KOPT-K1 (cell line): ENCODE results near the gene SELENOO.

Experiments used
- H3K27ac ChIP-seq: fragments of 200-600 bp; sonication (generic); 2 replicates; pipeline ENCODE4 v1.5.1; 2016; ENCODE audit warnings: antibody characterized with exemption, mild to moderate bottlenecking, low read depth, low read length; ENCODE audit not compliant: poor library complexity, severe bottlenecking
- H3K36me3 ChIP-seq: fragments of 200-600 bp; sonication (generic); 2 replicates; pipeline ENCODE4 v1.5.1; 2017; ENCODE audit warnings: antibody characterized with exemption, mild to moderate bottlenecking, low read length, moderate library complexity; ENCODE audit not compliant: insufficient read depth
- H3K9me3 ChIP-seq: fragments of 200-600 bp; sonication (generic); 2 replicates; pipeline ENCODE4 v1.5.1; 2017; ENCODE audit warnings: antibody characterized with exemption, low read length, mild to moderate bottlenecking; ENCODE audit not compliant: insufficient read depth, poor library complexity, severe bottlenecking

Gene SELENOO

GRCh38 chr22:50211147-50211546, 10.3 kb downstream of the SELENOO start:
- Histone ChIP-seq H3K36me3 (peaks cover 92% of the 10 kb centered on the region), H3K9me3 (no peaks in the 10 kb centered on the region), H3K27ac (no peak overlapping the region)

DNA sequence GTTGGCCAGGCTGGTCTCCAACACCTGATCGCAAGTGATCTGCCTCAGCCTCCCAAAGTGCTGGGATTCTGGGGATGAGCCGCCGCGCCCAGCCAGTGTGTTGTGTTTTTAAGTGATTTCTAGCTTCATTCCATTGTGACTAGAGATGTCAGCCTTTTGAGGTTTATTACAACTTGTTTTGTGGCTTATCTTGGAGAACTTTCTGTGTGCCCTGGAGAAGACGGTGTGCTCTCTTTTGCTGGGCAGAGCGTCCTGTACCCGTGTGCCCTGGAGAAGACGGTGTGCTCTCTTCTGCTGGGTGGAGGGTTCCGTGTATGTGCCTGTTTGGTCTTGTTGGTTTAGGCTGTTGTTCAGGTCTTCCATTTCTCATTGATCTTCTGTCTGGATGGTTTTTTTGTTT, 12.5 kb downstream of the SELENOO start:
- Histone ChIP-seq H3K36me3 (peaks cover 93% of the 10 kb centered on the region), H3K27ac (no peak overlapping the region), H3K9me3 (no peaks in the 10 kb centered on the region)

- no peaks in the 10 kb centered on the region for H3K9me3 ChIP-seq
- no peak overlapping the region for H3K27ac ChIP-seq
- peaks cover 97% of the 10 kb centered on the region for H3K36me3 ChIP-seq
These were observed 14.7 kb downstream of the SELENOO start for GRCh38 chr22:50215297-50216054.

- Histone ChIP-seq H3K27ac (no peak overlapping the region), H3K9me3 (no peaks in the 10 kb centered on the region), H3K36me3 (peaks cover 97% of the 10 kb centered on the region)
These were observed 15.4 kb downstream of the SELENOO start for GRCh38 chr22:50216055-50216683.

DNA sequence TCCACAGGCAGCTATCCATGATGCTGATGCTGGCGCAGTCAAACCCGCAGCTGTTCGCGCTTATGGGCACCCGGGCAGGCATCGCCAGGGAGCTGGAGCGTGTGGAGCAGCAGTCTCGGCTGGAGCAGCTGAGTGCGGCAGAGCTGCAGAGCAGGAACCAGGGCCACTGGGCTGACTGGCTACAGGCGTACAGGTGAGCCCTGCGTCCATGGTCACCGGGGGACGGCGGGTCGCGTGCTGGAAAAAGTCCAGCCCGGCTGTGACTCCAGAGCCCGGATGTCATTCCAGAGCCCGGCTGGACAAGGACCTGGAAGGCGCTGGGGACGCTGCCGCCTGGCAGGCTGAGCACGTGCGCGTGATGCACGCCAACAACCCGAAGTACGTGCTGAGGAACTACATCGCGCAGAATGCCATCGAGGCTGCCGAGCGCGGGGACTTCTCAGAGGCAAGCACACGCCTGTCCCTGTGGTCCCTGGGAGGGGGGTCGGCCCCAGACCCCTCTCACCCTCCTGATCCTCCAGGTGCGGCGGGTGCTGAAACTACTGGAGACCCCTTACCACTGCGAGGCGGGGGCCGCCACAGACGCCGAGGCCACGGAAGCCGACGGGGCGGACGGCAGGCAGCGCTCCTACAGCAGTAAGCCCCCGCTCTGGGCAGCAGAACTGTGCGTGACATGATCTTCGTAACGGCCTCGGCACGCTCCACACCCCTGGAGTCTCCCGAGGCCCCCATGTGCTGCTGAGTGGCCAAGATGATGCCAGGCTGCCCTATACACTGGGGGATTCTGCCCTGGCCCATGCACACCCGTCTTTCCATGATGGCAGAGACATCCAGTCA, 16.1 kb downstream of the SELENOO start:
- H3K9me3 ChIP-seq = no peaks in the 10 kb centered on the region
- peaks cover 100% of the 10 kb centered on the region for H3K36me3 ChIP-seq
- no peak overlapping the region for H3K27ac ChIP-seq

DNA sequence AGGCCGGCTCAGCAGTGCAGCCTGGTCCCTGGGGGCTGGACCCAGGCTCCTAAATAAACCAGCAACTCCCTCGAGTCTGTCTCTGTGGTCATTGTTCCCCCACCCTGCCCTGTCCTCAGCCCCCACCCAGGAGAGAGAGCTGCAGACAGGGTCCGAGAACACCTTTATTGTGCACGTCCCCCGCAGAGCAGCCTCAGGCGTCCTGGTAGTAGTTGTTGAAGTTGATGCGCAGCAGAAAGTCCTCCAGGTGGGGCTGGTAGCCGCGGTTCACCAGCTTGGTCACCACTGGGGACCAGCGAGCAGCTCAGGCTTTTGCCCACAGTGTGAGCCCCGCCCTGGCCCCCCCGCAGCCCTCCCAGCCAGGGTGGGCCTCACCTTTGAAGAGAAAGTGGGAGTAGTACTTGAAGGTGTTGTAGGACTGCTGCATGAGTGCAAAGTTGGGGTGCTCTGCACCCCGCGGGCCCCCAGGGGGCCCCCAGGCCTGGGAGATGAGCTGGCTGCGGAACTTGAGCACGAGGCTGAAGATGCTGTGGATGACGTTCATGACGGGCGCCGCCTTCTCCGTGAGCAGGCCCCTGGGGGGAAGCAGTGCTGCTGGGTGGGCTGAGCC, 16.8 kb downstream of the SELENOO start:
- Histone ChIP-seq H3K27ac (no peak overlapping the region), H3K9me3 (no peaks in the 10 kb centered on the region), H3K36me3 (peaks cover 100% of the 10 kb centered on the region)

GRCh38 chr22:50218153-50218995, 17.6 kb downstream of the SELENOO start:
- Histone ChIP-seq H3K9me3 (no peaks in the 10 kb centered on the region), H3K36me3 (peaks cover 100% of the 10 kb centered on the region), H3K27ac (no peak overlapping the region)

DNA sequence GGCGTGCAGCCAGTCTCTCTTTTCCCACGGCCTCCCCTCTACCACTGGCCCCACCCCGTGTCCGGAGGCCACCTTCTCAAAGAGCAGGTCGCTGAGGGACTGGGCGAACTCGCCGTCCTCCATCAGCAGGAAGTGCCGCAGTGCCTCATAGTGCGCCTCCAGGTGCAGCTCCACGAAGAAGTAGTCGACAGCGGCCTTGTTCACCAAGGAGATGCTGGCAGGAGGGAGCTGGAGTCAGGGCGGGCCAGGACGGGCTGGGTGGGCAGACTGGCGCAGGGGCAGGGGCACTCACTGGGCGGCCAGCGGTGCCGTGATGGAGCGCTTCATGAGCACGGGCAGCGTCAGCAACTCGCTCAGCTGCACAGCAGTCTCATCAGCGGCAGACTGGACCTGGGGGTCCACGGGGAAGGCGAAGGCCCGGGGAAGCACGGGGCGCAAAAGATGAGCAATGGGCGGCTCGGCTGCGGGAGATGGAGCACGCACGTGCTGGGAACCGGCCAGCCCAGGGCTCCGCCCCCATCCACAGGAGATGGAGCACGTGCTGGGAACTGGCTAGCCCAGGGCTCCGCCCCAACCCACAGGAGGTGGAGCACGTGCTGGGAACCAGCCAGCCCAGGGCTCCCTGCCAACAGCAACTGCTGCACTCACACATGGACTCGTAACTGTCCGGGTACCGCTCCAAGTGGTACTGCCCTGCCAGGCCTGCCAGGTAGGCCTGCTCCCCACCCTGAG, 18.4 kb downstream of the SELENOO start:
- Histone ChIP-seq H3K27ac (no peak overlapping the region), H3K36me3 (peaks cover 99% of the 10 kb centered on the region)

GRCh38 chr22:50219800-50220602, 19.2 kb downstream of the SELENOO start:
- H3K27ac ChIP-seq = no peak overlapping the region
- no peaks in the 10 kb centered on the region for H3K9me3 ChIP-seq
- peaks cover 95% of the 10 kb centered on the region for H3K36me3 ChIP-seq

More for the DNA sequence above, 18.4 kb downstream of the SELENOO start:
- H3K9me3 ChIP-seq = no peaks in the 10 kb centered on the region

DNA sequence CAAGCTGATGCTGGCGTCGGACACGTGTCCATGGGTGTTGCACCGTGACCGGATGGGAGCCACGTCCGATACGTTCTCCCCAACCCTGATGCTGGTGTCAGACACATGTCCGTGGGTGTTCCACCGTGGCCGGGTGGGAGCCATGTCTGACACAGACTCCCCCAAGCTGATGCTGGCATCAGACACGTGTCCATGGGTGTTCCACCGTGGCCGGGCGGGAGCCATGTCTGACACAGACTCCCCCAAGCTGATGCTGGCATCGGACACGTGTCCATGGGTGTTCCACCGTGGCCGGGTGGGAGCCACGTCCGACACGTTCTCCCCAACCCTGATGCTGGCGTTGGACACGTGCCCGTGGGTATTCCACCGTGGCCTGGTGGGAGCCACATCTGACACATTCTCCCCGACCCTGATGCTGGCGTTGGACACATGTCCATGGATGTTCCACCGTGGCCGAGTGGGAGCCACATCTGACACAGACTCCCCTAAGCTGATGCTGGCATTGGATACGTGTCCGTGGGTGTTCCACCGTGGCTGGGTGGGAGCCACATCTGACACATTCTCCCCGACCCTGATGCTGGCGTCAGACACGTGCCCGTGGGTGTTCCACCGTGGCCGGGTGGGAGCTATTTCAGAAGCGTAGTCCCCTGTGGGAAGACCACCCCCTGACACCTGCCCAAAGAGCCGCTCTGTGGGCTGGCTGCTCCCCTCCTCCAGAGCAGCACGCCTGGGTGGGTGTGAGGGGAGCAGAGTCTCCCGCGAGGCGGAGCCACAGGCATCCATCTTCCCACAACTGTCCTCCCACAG, 20.0 kb downstream of the SELENOO start:
- peaks cover 95% of the 10 kb centered on the region for H3K36me3 ChIP-seq
- H3K9me3 ChIP-seq = no peaks in the 10 kb centered on the region
- no peak overlapping the region for H3K27ac ChIP-seq

GRCh38 chr22:50221410-50222300, 20.8 kb downstream of the SELENOO start:
- H3K27ac ChIP-seq = no peak overlapping the region
- H3K9me3 ChIP-seq = no peaks in the 10 kb centered on the region
- H3K36me3 ChIP-seq = peaks cover 95% of the 10 kb centered on the region

DNA sequence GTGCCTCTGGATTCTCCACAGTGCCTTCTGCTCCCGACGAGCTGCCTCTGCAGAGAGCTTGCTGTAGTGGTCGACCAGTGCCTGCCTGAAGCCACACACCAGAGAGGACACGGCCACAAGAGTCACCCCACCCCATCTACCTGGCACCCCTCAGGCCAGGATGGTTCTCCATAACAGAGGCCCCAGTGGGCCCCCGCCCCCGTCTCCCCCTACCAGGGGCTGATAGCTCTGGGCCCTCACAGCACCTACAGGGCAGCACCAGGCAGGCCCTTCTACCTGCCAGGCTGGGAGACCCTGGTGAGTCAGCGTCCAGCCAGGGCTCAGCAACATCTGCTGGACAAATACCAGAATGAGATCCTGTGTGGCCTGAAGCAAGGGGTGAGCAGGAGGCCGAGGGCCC, 21.7 kb downstream of the SELENOO start:
- H3K9me3 ChIP-seq = no peaks in the 10 kb centered on the region
- H3K27ac ChIP-seq = no peak overlapping the region
- peaks cover 95% of the 10 kb centered on the region for H3K36me3 ChIP-seq
